Fibroblast of gingiva (primary cell): ENCODE measurements around the gene OLFML1.

Experiments used
- DNase-seq: peaks from one replicate; pipeline ENCODE4 v3.0.0-alpha.2; 2011; ENCODE audit warnings: low read depth

The OLFML1 gene

GRCh38 chr11:7485186-7486097, at the start of gene OLFML1:
Gene OLFML1 (plus strand): TSS chr11:7485506. CDS start chr11:7485876, 370 bp downstream.
- peak; percentile 68 for DNase-seq

- no peak for DNase-seq
These were observed 49.2 kb upstream of the OLFML1 start for GRCh38 chr11:7436146-7436545.

GRCh38 chr11:7436657-7437056, 48.6 kb upstream of the OLFML1 start:
- no peak for DNase-seq

GRCh38 chr11:7437696-7438095, 47.6 kb upstream of the OLFML1 start:
- DNase-seq: peak; percentile 27

GRCh38 chr11:7439746-7440320, 45.5 kb upstream of the OLFML1 start:
- DNase-seq: no peak

GRCh38 chr11:7442588-7443215, 42.6 kb upstream of the OLFML1 start:
- DNase-seq: peak; percentile 37

- DNase-seq: no peak
These were observed 41.0 kb upstream of the OLFML1 start for GRCh38 chr11:7444091-7444981.

GRCh38 chr11:7445564-7445963, 39.7 kb upstream of the OLFML1 start:
- no peak for DNase-seq

- no peak for DNase-seq
These were observed 37.1 kb upstream of the OLFML1 start for GRCh38 chr11:7448201-7448600.

- no peak for DNase-seq
These were observed 36.0 kb upstream of the OLFML1 start for GRCh38 chr11:7449211-7449840.

GRCh38 chr11:7449841-7450214, 35.5 kb upstream of the OLFML1 start:
- DNase-seq: peak; percentile 7

GRCh38 chr11:7450836-7451235, 34.5 kb upstream of the OLFML1 start:
- no peak for DNase-seq

GRCh38 chr11:7451520-7451919, 33.8 kb upstream of the OLFML1 start:
- no peak for DNase-seq

- no peak for DNase-seq
These were observed 33.3 kb upstream of the OLFML1 start for GRCh38 chr11:7451952-7452494.

- DNase-seq: no peak
These were observed 30.5 kb upstream of the OLFML1 start for GRCh38 chr11:7454854-7455253.

GRCh38 chr11:7457211-7457610, 28.1 kb upstream of the OLFML1 start:
- DNase-seq: peak; percentile 49

- no peak for DNase-seq
These were observed 22.6 kb upstream of the OLFML1 start for GRCh38 chr11:7462706-7463105.

- no peak for DNase-seq
These were observed 17.7 kb upstream of the OLFML1 start for GRCh38 chr11:7467652-7468051.

GRCh38 chr11:7469351-7469865, 15.9 kb upstream of the OLFML1 start:
- no peak for DNase-seq

- no peak for DNase-seq
These were observed 14.2 kb upstream of the OLFML1 start for GRCh38 chr11:7471071-7471470.

- no peak for DNase-seq
These were observed 11.6 kb upstream of the OLFML1 start for GRCh38 chr11:7473717-7474116.
